T-cell (primary cell): ENCODE results near the gene ZBTB24. TPM values are rescaled to one million over a fixed set of nuclear protein-coding genes. Genes with fewer than 3 reads are reported as not detected.
"Not testable (repeated sequence)": the region's sequence is repeated elsewhere in the genome, so short reads cannot be mapped to it uniquely, and the experiment has no call there.

Source experiments
- ATAC-seq, 4 experiments: fragments of 200-7000 bp in 3 of 4; fragments of 150-1000 bp in 1 of 4; cut with Tn5 transposase; replicated peaks in 1 of 4; 1 replicate in 3 of 4; 2 replicates in 1 of 4; pipeline ENCODE4 v1.10.0; 2021; ENCODE audit warnings: moderate library complexity in 3 of 4, mild to moderate bottlenecking in 2 of 4, moderate number of reproducible peaks in 1 of 4
- CTCF ChIA-PET, 2 donors: fragments of 300-600 bp; sonication (Branson Sonifier 250); formaldehyde crosslinking; loops; one replicate each; lab custom pipeline; 2022; ENCODE audit warnings: antibody characterized with exemption in 2 of 2; lab: Charles Lee
- POLR2A ChIA-PET, 2 donors: fragments of 300-600 bp; sonication (Branson Sonifier 250); formaldehyde crosslinking; loops; one replicate each; lab custom pipeline; 2022; ENCODE audit warnings: antibody characterized with exemption in 2 of 2; lab: Charles Lee
- DNase-seq, 35 experiments: peaks; one replicate each; pipeline versions ENCODE4 v3.0.0 to v3.0.0-alpha.2; 2013 to 2023
- H3K27ac ChIP-seq: one replicate; pipeline ENCODE4 v1.5.1; 2013; ENCODE audit warnings: low read length
- H3K27me3 ChIP-seq, 2 experiments: replicated peaks in 1 of 2; 1 replicate in 1 of 2; 2 replicates in 1 of 2; pipeline versions ENCODE4 v1.6.1 to v1.7.0; 2013; ENCODE audit warnings: low read length in 1 of 2, mixed read lengths in 1 of 2; ENCODE audit not compliant: control insufficient read depth in 2 of 2, insufficient read depth in 2 of 2; ENCODE audit errors: extremely low read depth in 1 of 2
- H3K36me3 ChIP-seq, 2 donors: 1 replicate in 1 of 2; 2 replicates in 1 of 2; pipeline versions ENCODE4 v1.6.1 to v1.7.0; 2013; ENCODE audit warnings: low read length in 1 of 2; ENCODE audit not compliant: control insufficient read depth in 2 of 2, insufficient read depth in 1 of 2; ENCODE audit errors: extremely low read depth in 1 of 2
- H3K4me1 ChIP-seq, 2 experiments: 1 replicate in 1 of 2; 2 replicates in 1 of 2; pipeline versions ENCODE4 v1.6.1 to v1.7.0; 2013; ENCODE audit warnings: low read length in 2 of 2, mixed read lengths in 1 of 2; ENCODE audit not compliant: insufficient read depth in 2 of 2, control insufficient read depth in 1 of 2; ENCODE audit errors: extremely low read depth in 1 of 2
- H3K4me3 ChIP-seq, 2 donors: 1 replicate in 1 of 2; 2 replicates in 1 of 2; pipeline versions ENCODE4 v1.5.1 to v1.7.0; 2013; ENCODE audit warnings: mild to moderate bottlenecking in 2 of 2, low read length in 1 of 2, moderate library complexity in 1 of 2; ENCODE audit not compliant: control insufficient read depth in 1 of 2; ENCODE audit errors: extremely low read depth in 1 of 2
- H3K9me3 ChIP-seq: 2 replicates; pipeline ENCODE4 v1.7.0; 2013
- H3K27ac Mint-ChIP-seq, 2 donors: one replicate each; pipeline ENCODE4 v1.8.0; 2020 to 2021; ENCODE audit warnings: mild to moderate bottlenecking in 2 of 2, mixed read lengths in 2 of 2
- H3K27me3 Mint-ChIP-seq, 2 donors: one replicate each; pipeline ENCODE4 v1.8.0; 2021 to 2022; ENCODE audit warnings: mixed read lengths in 2 of 2
- H3K36me3 Mint-ChIP-seq: one replicate; pipeline ENCODE4 v1.8.0; 2021; ENCODE audit warnings: mixed read lengths
- H3K4me1 Mint-ChIP-seq, 3 donors: one replicate each; pipeline ENCODE4 v1.8.0; 2020 to 2022; ENCODE audit warnings: mixed read lengths in 3 of 3, mild to moderate bottlenecking in 1 of 3
- H3K4me3 Mint-ChIP-seq, 3 donors: one replicate each; pipeline ENCODE4 v1.8.0; 2020 to 2022; ENCODE audit warnings: mild to moderate bottlenecking in 3 of 3, mixed read lengths in 3 of 3, moderate library complexity in 3 of 3
- H3K9me3 Mint-ChIP-seq, 3 donors: one replicate each; pipeline ENCODE4 v1.8.0; 2020 to 2022; ENCODE audit warnings: mixed read lengths in 3 of 3
- WGBS: methylation state at CpG from one replicate; pipeline ENCODE4 v1.1.5; 2013; ENCODE audit warnings: missing lambda C conversion rate; ENCODE audit not compliant: insufficient coverage; 5-methylcytosine and 5-hydroxymethylcytosine counted together
- total RNA-seq, 35 experiments: library from RNA in 6 of 35; stranded (reverse) in 6 of 35; fragments of 120-200 nt in 1 of 35; gene quantifications; one replicate each; pipeline versions ENCODE4 v1.2.1 to v1.2.4 and lab custom pipeline; 2013 to 2026

ZBTB24 gene
- total RNA-seq, 5 donors from 2014 or later (not counting 1 experiment from before 2014, with no cell fraction given), result 14.1 to 21.2 (median 19.5) TPM

- H3K4me1 Mint-ChIP-seq, result peaks cover 12 to 14% (median 13%) of the 10 kb centered on the region in 3 donors
- no peaks in the 10 kb centered on the region for H3K9me3 ChIP-seq
- no peak for DNase-seq
- H3K9me3 Mint-ChIP-seq, result peaks cover 0 to 7% (median 0%) of the 10 kb centered on the region in 3 donors
- no peaks in the 10 kb centered on the region for H3K27me3 Mint-ChIP-seq
- H3K36me3 ChIP-seq, result no peaks in the 10 kb centered on the region
- no peak for ATAC-seq
- H3K4me1 ChIP-seq, result peaks cover 4 to 11% of the 10 kb centered on the region in 2 experiments
- H3K27ac ChIP-seq, result no peak overlapping the region
- POLR2A ChIA-PET, result interaction anchor here in 1 of 2 donors (0.6 kb wide), 1 partner anchor 1697 kb away, joined by 3 read pairs; the partner anchor contains the start of gene SCML4
- no peak overlapping the region for H3K4me3 ChIP-seq
- no CpG with 5 or more reads among the region's 3 CpGs for WGBS
- H3K36me3 Mint-ChIP-seq, result peaks cover 6% of the 10 kb centered on the region
- CTCF ChIA-PET, result no interaction called here
- no peak overlapping the region for H3K4me3 Mint-ChIP-seq
- H3K27me3 ChIP-seq, result no peaks in the 10 kb centered on the region
- H3K27ac Mint-ChIP-seq, result no peak overlapping the region
Observed at GRCh38 chr6:109521080-109521479, 38.1 kb upstream of the ZBTB24 start.

DNA sequence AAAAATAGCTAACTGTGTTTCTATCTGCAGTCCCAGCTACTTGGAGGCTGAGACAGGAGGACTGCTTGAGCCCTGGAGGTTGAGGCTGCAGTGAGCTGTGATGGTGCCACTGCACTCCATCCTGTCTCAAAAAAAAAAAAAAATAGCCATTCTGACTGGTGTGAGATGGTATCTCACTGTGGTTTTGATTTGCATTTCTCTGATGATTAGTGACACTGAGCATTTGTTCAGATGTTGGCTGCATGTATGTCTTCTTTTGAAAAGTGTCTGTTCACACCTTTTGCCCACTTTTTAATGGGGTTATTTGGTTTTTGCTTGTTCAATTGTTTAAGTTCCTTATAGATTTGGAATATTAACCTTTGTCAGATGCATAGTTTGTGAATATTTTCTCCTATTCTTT, 36.6 kb upstream of the ZBTB24 start:
- H3K9me3 ChIP-seq, H3K27me3 Mint-ChIP-seq, H3K27ac Mint-ChIP-seq, POLR2A ChIA-PET, H3K36me3 Mint-ChIP-seq, H3K9me3 Mint-ChIP-seq, H3K4me3 Mint-ChIP-seq, H3K27me3 ChIP-seq, ATAC-seq, H3K4me3 ChIP-seq, DNase-seq, H3K36me3 ChIP-seq, H3K27ac ChIP-seq: not testable (repeated sequence)
- peaks cover 26 to 28% (median 27%) of the 10 kb centered on the region in 3 donors for H3K4me1 Mint-ChIP-seq
- peaks cover 6 to 18% of the 10 kb centered on the region in 2 experiments for H3K4me1 ChIP-seq
- CTCF ChIA-PET, result interaction anchor here (0.6 kb wide), 2 partner anchors 520 to 1430 kb away, joined by 3 to 6 read pairs; no protein-coding TSS in a partner anchor

GRCh38 chr6:109516929-109517328, 33.9 kb upstream of the ZBTB24 start:
- Histone ChIP-seq H3K27ac (no peak overlapping the region), H3K4me3 (no peak overlapping the region), H3K9me3 (no peaks in the 10 kb centered on the region), H3K36me3 (no peaks in the 10 kb centered on the region), H3K4me1 (peaks cover 6 to 18% of the 10 kb centered on the region in 2 experiments), H3K27me3 (no peaks in the 10 kb centered on the region)
- WGBS, result no CpG with 5 or more reads among the region's 3 CpGs
- ChIA-PET CTCF (no interaction called here), POLR2A (no interaction called here)
- Mint-ChIP-seq H3K27me3 (no peaks in the 10 kb centered on the region), H3K4me1 (peaks cover 27 to 28% (median 28%) of the 10 kb centered on the region in 3 donors), H3K27ac (peak overlapping the region; percentile 31 to 50), H3K4me3 (peak overlapping the region; percentile 6 to 77 (median 72)), H3K9me3 (no peaks in the 10 kb centered on the region), H3K36me3 (no peaks in the 10 kb centered on the region)
- DNase-seq (peak in 1 of 35 experiments; percentile 15), ATAC-seq (peak in 1 of 4 experiments; percentile 71)

- WGBS, result 37% methylated on average over 2 of the region's 6 CpGs
- peak in 1 of 35 experiments; percentile 31 for DNase-seq
- H3K27ac ChIP-seq, result peak overlapping the region; percentile 27
- ChIA-PET POLR2A (interaction anchor here in 1 of 2 donors (0.5 kb wide), 1 partner anchor 24 kb away, joined by 3 read pairs; no protein-coding TSS in a partner anchor), CTCF (interaction anchor here (0.7 to 1.3 kb wide), 5 partner anchors 13 to 875 kb away, joined by 3 to 6 read pairs (median 4); no protein-coding TSS in a partner anchor)
- H3K4me3 ChIP-seq, result peak overlapping the region in 1 of 2 donors; percentile 43
- no peaks in the 10 kb centered on the region for H3K36me3 ChIP-seq
- peak overlapping the region in 1 of 2 donors; percentile 53 for H3K27ac Mint-ChIP-seq
- peaks cover 6 to 18% of the 10 kb centered on the region in 2 experiments for H3K4me1 ChIP-seq
- peak overlapping the region; percentile 72 to 77 (median 75) for H3K4me3 Mint-ChIP-seq
- no peak for ATAC-seq
- H3K27me3 ChIP-seq, result no peaks in the 10 kb centered on the region
- H3K9me3 Mint-ChIP-seq, result no peaks in the 10 kb centered on the region
- H3K9me3 ChIP-seq, result no peaks in the 10 kb centered on the region
- no peaks in the 10 kb centered on the region for H3K36me3 Mint-ChIP-seq
- H3K4me1 Mint-ChIP-seq, result peaks cover 27 to 28% (median 28%) of the 10 kb centered on the region in 3 donors
- H3K27me3 Mint-ChIP-seq, result no peaks in the 10 kb centered on the region
Observed at GRCh38 chr6:109515781-109516409, 32.9 kb upstream of the ZBTB24 start.

DNA sequence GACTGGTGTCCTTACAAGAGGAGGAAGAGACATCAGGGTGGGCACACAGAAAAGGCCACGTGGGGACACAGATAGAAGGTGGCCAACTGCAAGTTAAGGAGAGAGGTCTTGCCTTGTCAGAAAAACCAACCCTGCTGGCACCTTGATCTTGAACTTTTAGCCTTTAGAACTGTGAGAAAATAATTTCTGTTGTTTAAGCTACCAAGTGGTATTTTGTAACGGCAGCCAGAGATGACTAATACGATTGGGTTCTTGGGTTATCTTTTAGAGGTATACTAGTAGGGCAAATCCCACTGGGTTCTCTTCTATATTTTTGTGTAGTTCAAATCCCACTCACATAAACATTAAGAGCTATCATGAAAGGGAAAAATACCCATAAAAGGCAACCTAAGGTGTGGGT, 31.9 kb upstream of the ZBTB24 start:
- POLR2A ChIA-PET, result no interaction called here
- DNase-seq (no peak), ATAC-seq (no peak)
- H3K27ac Mint-ChIP-seq, result peak overlapping the region; percentile 17 to 75
- no peak overlapping the region for H3K4me3 ChIP-seq
- H3K27me3 ChIP-seq, result no peaks in the 10 kb centered on the region
- peaks cover 6 to 18% of the 10 kb centered on the region in 2 experiments for H3K4me1 ChIP-seq
- peaks cover 27 to 28% (median 28%) of the 10 kb centered on the region in 3 donors for H3K4me1 Mint-ChIP-seq
- H3K9me3 ChIP-seq, result no peaks in the 10 kb centered on the region
- peak overlapping the region; percentile 72 to 77 (median 75) for H3K4me3 Mint-ChIP-seq
- no peak overlapping the region for H3K27ac ChIP-seq
- no peaks in the 10 kb centered on the region for H3K27me3 Mint-ChIP-seq
- H3K9me3 Mint-ChIP-seq, result no peaks in the 10 kb centered on the region
- CTCF ChIA-PET, result interaction anchor here (1.1 to 1.3 kb wide), 4 partner anchors 14 to 876 kb away, joined by 3 to 6 read pairs (median 4); no protein-coding TSS in a partner anchor
- no peaks in the 10 kb centered on the region for H3K36me3 ChIP-seq
- WGBS, result no CpG with 5 or more reads among the region's 3 CpGs
- no peaks in the 10 kb centered on the region for H3K36me3 Mint-ChIP-seq

DNA sequence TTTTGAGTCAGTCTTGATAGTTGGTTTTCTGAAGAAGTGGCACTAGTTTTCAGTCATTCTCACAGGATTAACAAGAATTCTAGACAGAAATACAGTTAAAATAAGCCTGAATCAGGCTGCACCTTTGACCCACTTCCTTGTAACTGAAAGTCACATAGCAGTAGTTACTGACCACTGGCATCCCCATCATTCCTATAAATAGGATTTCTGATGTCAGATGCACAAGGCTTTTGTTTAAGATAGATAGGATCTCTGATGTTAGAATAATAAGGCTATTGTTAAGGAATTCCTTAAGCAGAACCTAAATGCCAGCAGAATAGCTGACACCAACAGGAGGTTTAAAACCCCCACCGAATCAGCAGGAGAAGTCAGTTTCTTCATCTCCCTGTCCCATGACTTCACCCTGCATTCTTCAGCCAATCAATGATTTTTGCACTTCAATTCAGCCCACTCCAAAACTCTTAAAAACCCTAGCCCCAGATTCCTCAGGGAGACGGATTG, 30.6 kb upstream of the ZBTB24 start:
- H3K4me3 Mint-ChIP-seq, result no peak overlapping the region
- H3K9me3 Mint-ChIP-seq, result no peaks in the 10 kb centered on the region
- peaks cover 27 to 28% (median 28%) of the 10 kb centered on the region in 3 donors for H3K4me1 Mint-ChIP-seq
- WGBS, result 100% methylated on average over 2 of the region's 2 CpGs
- H3K36me3 Mint-ChIP-seq, result no peaks in the 10 kb centered on the region
- H3K4me3 ChIP-seq, result no peak overlapping the region
- no peak overlapping the region for H3K27ac Mint-ChIP-seq
- H3K27ac ChIP-seq, result no peak overlapping the region
- peaks cover 6 to 18% of the 10 kb centered on the region in 2 experiments for H3K4me1 ChIP-seq
- POLR2A ChIA-PET, result no interaction called here
- H3K9me3 ChIP-seq, result no peaks in the 10 kb centered on the region
- CTCF ChIA-PET, result no interaction called here
- H3K27me3 Mint-ChIP-seq, result no peaks in the 10 kb centered on the region
- ATAC-seq, result no peak
- H3K27me3 ChIP-seq, result no peaks in the 10 kb centered on the region
- DNase-seq, result no peak
- H3K36me3 ChIP-seq, result no peaks in the 10 kb centered on the region
